ENCODE results near the gene KCNAB1. TPM values are rescaled to one million over a fixed set of nuclear protein-coding genes. Genes with fewer than 3 reads are reported as not detected.

Gene KCNAB1
- polyA plus RNA-seq, 1 donor (not counting 4 experiments of a cell fraction or from before 2014, with no cell fraction given) = 0.03 TPM

- no peak for FAIRE-seq
Measured at GRCh38 chr3:156421534-156421933, 301.2 kb downstream of the KCNAB1 start.

GRCh38 chr3:156424758-156425157, 304.4 kb downstream of the KCNAB1 start:
- Histone ChIP-seq H3K4me3 (ENCODE audit: control insufficient read depth in 2 of 3, extremely low read depth in 1 of 3, insufficient read depth in 2 of 3, low read depth in 1 of 3, low read length in 3 of 3) (no peak overlapping the region), H4K20me1 (ENCODE audit: control insufficient read depth, extremely low read depth, insufficient read depth, low read length) (no peaks in the 10 kb centered on the region), H3K9me3 (ENCODE audit: control insufficient read depth, low read depth, low read length) (no peaks in the 10 kb centered on the region), H3K27me3 (ENCODE audit: control insufficient read depth, extremely low read depth, insufficient read depth, low read length) (no peaks in the 10 kb centered on the region), H3K36me3 (ENCODE audit: control insufficient read depth in 2 of 2, extremely low read depth in 1 of 2, insufficient read depth in 2 of 2, low read length in 2 of 2) (no peaks in the 10 kb centered on the region), H3K79me2 (ENCODE audit: control insufficient read depth, insufficient read depth, low read length) (no peaks in the 10 kb centered on the region), H3K27ac (ENCODE audit: control insufficient read depth, insufficient read depth, low read length) (no peak overlapping the region), H3K9me1 (ENCODE audit: control insufficient read depth, extremely low read depth, insufficient read depth, low read length) (no peaks in the 10 kb centered on the region), H3K4me2 (ENCODE audit: control insufficient read depth, extremely low read depth, insufficient read depth, low read depth, low read length) (no peak overlapping the region), H3K4me1 (ENCODE audit: control insufficient read depth, extremely low read depth, insufficient read depth, low read length) (no peaks in the 10 kb centered on the region), H3K9ac (ENCODE audit: control insufficient read depth, extremely low read depth, insufficient read depth, low read length) (no peak overlapping the region), H2AFZ (ENCODE audit: control insufficient read depth, low read length) (no peak overlapping the region)
- FAIRE-seq (no peak), DNase-seq (ENCODE audit: low read depth, low spot score) (no peak)
- TF ChIP-seq EZH2 (IDR thresholded peaks at IDR 0.05; ENCODE audit: low read length) (no peak), CTCF (optimal IDR thresholded peaks at IDR 0.05 in 1 of 3, IDR thresholded peaks at IDR 0.05 in 1 of 3, conservative IDR thresholded peaks at IDR 0.05 in 1 of 3; ENCODE audit: extremely low read depth in 1 of 3, insufficient read depth in 2 of 3, low read length in 3 of 3) (no peak)
- dilution Hi-C loops (cut with MboI; ENCODE audit: extremely low pct_ligation_motif_present, low sequenced_read_pairs) = no loop called here

More at GRCh38 chr3:156421534-156421933, 301.2 kb downstream of the KCNAB1 start:
- H3K36me3 ChIP-seq (ENCODE audit: control insufficient read depth in 2 of 2, extremely low read depth in 1 of 2, insufficient read depth in 2 of 2, low read length in 2 of 2) = no peaks in the 10 kb centered on the region
- H3K27me3 ChIP-seq (ENCODE audit: control insufficient read depth, extremely low read depth, insufficient read depth, low read length) = no peaks in the 10 kb centered on the region
- no peak overlapping the region for H3K4me3 ChIP-seq (ENCODE audit: control insufficient read depth in 2 of 3, extremely low read depth in 1 of 3, insufficient read depth in 2 of 3, low read depth in 1 of 3, low read length in 3 of 3)
- no peak overlapping the region for H3K9ac ChIP-seq (ENCODE audit: control insufficient read depth, extremely low read depth, insufficient read depth, low read length)
- H3K9me1 ChIP-seq (ENCODE audit: control insufficient read depth, extremely low read depth, insufficient read depth, low read length) = no peaks in the 10 kb centered on the region
- H3K9me3 ChIP-seq (ENCODE audit: control insufficient read depth, low read depth, low read length) = no peaks in the 10 kb centered on the region
- no peaks in the 10 kb centered on the region for H4K20me1 ChIP-seq (ENCODE audit: control insufficient read depth, extremely low read depth, insufficient read depth, low read length)
- no peak overlapping the region for H3K4me2 ChIP-seq (ENCODE audit: control insufficient read depth, extremely low read depth, insufficient read depth, low read depth, low read length)
- H3K79me2 ChIP-seq (ENCODE audit: control insufficient read depth, insufficient read depth, low read length) = no peaks in the 10 kb centered on the region
- no peak overlapping the region for H3K27ac ChIP-seq (ENCODE audit: control insufficient read depth, insufficient read depth, low read length)
- H3K4me1 ChIP-seq (ENCODE audit: control insufficient read depth, extremely low read depth, insufficient read depth, low read length) = no peaks in the 10 kb centered on the region
- dilution Hi-C loops (cut with MboI; ENCODE audit: extremely low pct_ligation_motif_present, low sequenced_read_pairs) = no loop called here
- no peak for DNase-seq (ENCODE audit: low read depth, low spot score)
- no peak overlapping the region for H2AFZ ChIP-seq (ENCODE audit: control insufficient read depth, low read length)
- TF ChIP-seq EZH2 (IDR thresholded peaks at IDR 0.05; ENCODE audit: low read length) (no peak), CTCF (optimal IDR thresholded peaks at IDR 0.05 in 1 of 3, IDR thresholded peaks at IDR 0.05 in 1 of 3, conservative IDR thresholded peaks at IDR 0.05 in 1 of 3; ENCODE audit: extremely low read depth in 1 of 3, insufficient read depth in 2 of 3, low read length in 3 of 3) (no peak)

All from keratinocyte (primary cell).